NB4 (cell line): ENCODE measurements around the gene DSE.

ENCODE experiments used
- DNase-seq: peaks from one replicate; pipeline ENCODE4 v3.0.0; 2010; ENCODE audit warnings: low read depth
- H3K4me3 ChIP-seq: one replicate; pipeline ENCODE4 v1.5.1; 2011; ENCODE audit warnings: mild to moderate bottlenecking, low read depth, low read length, moderate library complexity
- CTCF ChIP-seq: IDR thresholded peaks from one replicate; pipeline ENCODE4 v1.5.1; 2012; ENCODE audit warnings: low read depth, low read length
- MAX ChIP-seq: IDR thresholded peaks from 2 replicates; pipeline ENCODE4 v1.6.1; 2011; ENCODE audit warnings: low read depth, low read length
- MYC ChIP-seq: IDR thresholded peaks from 2 replicates; pipeline ENCODE4 v1.6.1; 2011; ENCODE audit warnings: low read depth, low read length
- POLR2A ChIP-seq: IDR thresholded peaks from 2 replicates; pipeline ENCODE4 v1.6.1; 2011; ENCODE audit warnings: mild to moderate bottlenecking; ENCODE audit not compliant: insufficient read length; ENCODE audit errors: extremely low read depth

Gene DSE

GRCh38 chr6:116412270-116412669 lies 41.5 kb downstream of the DSE start:
- TF ChIP-seq POLR2A: no peak
- no peak for TF ChIP-seq MAX
- TF ChIP-seq CTCF: no peak
- TF ChIP-seq MYC: no peak
- DNase-seq: no peak
- H3K4me3 ChIP-seq: no peak overlapping the region

GRCh38 chr6:116413357-116413756 lies 42.6 kb downstream of the DSE start:
- no peak overlapping the region for H3K4me3 ChIP-seq
- TF ChIP-seq CTCF (no peak), MAX (no peak), MYC (no peak), POLR2A (no peak)
- no peak for DNase-seq

- H3K4me3 ChIP-seq: no peak overlapping the region
- TF ChIP-seq CTCF: no peak
- TF ChIP-seq MYC: no peak
- no peak for TF ChIP-seq MAX
- no peak for DNase-seq
These were observed 46.9 kb downstream of the DSE start for GRCh38 chr6:116417661-116418060.

GRCh38 chr6:116419069-116419786 lies 48.5 kb downstream of the DSE start:
- TF ChIP-seq MAX (no peak), CTCF (no peak), POLR2A (no peak), MYC (no peak)
- DNase-seq: no peak
- H3K4me3 ChIP-seq: no peak overlapping the region

- no peak for DNase-seq
- TF ChIP-seq MYC: no peak
- no peak for TF ChIP-seq MAX
- no peak for TF ChIP-seq CTCF
- no peak for TF ChIP-seq POLR2A
- no peak overlapping the region for H3K4me3 ChIP-seq
These were observed 49.6 kb downstream of the DSE start for GRCh38 chr6:116420341-116420740.

- no peak overlapping the region for H3K4me3 ChIP-seq
- TF ChIP-seq MAX: no peak
- DNase-seq: no peak
These were observed 51.5 kb downstream of the DSE start for GRCh38 chr6:116422238-116422637.
